Right ventricle myocardium inferior (tissue), 1 donor: Measurements from ENCODE around the gene CTNNA3. TPM values are rescaled to one million over a fixed set of nuclear protein-coding genes. Genes with fewer than 3 reads are reported as not detected.

Experiments
- ATAC-seq: fragments of 200-7000 bp; cut with Tn5 transposase; one replicate; pipeline ENCODE4 v1.9.1; 2020; ENCODE audit warnings: mild to moderate bottlenecking, moderate library complexity
- DNase-seq: peaks from one replicate; pipeline ENCODE4 v3.0.0; 2021; ENCODE audit errors: missing footprints
- intact Hi-C: fragments of 100-400 bp; cut with DNase I; formaldehyde crosslinking; loops from one replicate; pipeline ENCODE4 v1.11.0; 2022
- total RNA-seq: library from RNA; stranded (reverse); fragmentation: NEBNext Ultra II Directional; extraction: Animal tissue kit (Norgen Biotek cat#: 25700); gene quantifications from one replicate; pipeline ENCODE4 v1.2.1, GENCODE V29; 2021
- donor health status: DM: no; HTN: yes; CAD: no; lungs with severe emphysema.

CTNNA3 gene
- total RNA-seq, 1 donor from 2014 or later: 120 TPM

DNA sequence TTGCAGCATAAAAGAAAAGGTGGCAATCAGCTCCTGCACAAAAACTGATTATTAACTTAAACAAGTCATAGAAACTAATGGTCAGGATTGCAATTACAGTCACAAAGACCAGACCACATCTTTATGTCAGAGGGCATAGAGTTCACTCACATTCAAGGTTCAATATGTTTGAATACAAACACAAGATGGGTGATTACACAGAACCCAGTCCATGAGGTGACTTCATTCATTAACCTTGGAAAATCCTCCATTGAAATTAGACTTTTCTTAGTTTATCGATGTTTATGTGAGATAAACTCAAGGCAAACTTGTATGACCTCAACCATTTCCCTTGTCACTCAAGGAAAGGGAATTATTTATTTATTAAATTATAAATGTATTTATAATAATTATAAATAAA is 1158.8 kb downstream of the CTNNA3 start:
- intact Hi-C loops: no loop called here
- no peak for ATAC-seq

DNA sequence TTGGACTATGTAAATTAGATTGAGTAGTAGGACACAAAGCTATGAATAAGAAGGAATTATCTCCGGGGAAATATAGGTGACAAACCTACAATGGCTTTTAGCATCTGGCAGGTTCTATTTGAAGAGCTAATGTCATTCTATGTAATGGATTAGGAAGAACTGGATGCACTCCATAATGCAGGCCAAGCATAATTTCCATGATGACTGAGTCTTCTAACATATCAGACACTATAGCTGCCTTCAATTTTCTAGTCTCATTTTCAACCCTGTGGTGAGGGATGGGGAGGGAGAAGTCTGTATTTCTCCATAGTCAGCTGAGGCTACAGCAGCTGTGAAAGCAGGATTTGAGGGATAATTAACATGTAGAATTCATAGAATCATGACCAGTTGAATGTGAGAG is 1160.6 kb downstream of the CTNNA3 start:
- DNase-seq: no peak
- intact Hi-C loops: no loop called here
- ATAC-seq: no peak

More for the DNA sequence above, 1158.8 kb downstream of the CTNNA3 start:
- DNase-seq: no peak

DNA sequence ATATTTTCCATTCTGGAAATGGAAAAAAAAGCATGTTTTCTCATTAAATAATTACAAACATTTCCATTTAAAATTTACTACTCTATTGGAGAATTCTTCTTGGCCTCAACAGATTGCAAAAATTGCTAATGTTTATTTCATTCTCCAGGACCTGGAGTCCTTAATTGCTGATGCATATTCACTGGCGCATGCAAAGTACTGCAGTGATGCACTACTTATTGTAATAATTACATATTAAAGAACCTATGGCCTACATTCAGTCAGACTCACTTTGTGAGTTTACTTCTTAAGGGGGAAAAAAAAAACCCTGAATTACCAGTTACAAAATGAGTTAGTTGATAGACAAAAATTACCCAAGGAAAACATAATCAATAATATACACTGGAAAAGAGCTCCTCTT is 1161.1 kb downstream of the CTNNA3 start:
- intact Hi-C loops: no loop called here
- no peak for ATAC-seq
- no peak for DNase-seq

DNA sequence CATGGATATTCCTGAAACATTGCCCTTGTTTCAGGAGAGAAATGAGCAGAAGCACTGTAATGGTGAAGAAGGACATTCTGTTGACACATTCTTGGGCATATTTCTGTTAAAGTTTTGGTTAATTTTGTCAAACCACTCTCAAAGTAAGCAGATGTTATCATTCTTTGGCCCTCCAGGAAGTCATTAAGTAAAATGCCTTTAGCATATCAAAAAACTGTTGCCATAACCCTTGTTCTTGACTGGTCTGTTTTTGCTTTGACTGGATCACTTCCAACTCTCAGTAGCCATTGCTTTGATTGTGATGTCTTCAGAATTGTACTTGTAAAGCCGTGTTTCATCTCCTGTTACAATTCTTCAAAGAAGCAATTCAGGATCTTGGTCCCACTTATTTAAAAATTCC is 1174.5 kb downstream of the CTNNA3 start:
- ATAC-seq: no peak
- DNase-seq: no peak
- intact Hi-C loops: no loop called here

DNA sequence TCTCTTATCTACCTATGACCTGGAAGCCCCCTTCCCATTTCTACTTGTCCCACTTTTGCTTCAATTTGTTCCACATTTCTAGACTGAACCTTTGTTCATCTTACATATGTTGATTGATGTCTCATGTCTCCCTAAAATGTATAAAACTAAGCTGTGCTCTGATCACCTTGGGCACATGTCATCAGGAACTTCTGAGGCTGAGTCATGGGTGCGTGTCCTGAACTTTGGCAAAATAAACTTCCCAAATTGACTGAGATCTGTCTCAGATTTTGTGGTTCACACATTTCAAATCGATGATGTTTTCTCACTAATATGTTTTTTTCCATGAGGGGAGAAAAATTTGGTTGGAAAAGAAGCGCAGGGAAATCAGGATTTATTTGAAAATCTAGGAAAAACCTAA is 1176.4 kb downstream of the CTNNA3 start:
- ATAC-seq (no peak), DNase-seq (no peak)
- intact Hi-C loops: no loop called here

DNA sequence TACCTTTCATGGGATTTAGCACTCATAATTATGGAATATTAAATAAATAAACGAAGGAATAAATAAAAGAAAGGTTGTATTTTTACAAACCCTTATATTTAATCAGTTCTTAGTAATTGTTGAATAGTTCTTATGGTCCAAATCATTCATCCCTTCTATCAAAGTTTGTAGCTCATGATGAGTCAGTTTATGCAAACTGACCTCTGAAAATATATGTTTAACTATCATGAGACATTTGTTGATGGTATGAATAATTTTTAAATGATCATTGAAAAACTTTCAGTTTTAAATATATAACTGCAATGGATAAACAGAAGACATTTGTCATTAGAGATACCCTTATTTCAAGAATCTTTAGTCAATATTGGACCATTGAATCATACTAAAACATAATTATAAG is 1181.3 kb downstream of the CTNNA3 start:
- intact Hi-C loops: no loop called here
- ATAC-seq: no peak
- DNase-seq: no peak

DNA sequence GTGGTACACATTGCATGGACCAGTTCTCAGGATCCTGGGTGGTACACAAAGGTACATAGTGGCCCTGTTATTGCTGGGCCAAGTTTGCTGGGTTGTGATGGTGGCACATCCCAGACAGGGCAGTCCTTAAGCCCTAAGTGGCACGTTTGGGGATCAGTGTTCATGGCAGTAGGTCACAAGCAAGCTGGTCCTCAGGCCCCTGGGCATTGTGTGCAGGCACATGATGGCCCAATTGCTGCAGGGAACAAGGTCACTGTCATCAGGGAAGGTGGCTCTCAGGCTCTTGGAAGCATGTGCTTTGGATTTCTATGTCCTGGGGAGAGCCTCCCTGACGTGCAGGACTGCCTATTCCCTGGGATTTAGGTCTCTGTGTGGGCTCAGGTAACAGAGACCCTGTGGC is 1182.5 kb downstream of the CTNNA3 start:
- no peak for DNase-seq
- intact Hi-C loops: no loop called here
- no peak for ATAC-seq

DNA sequence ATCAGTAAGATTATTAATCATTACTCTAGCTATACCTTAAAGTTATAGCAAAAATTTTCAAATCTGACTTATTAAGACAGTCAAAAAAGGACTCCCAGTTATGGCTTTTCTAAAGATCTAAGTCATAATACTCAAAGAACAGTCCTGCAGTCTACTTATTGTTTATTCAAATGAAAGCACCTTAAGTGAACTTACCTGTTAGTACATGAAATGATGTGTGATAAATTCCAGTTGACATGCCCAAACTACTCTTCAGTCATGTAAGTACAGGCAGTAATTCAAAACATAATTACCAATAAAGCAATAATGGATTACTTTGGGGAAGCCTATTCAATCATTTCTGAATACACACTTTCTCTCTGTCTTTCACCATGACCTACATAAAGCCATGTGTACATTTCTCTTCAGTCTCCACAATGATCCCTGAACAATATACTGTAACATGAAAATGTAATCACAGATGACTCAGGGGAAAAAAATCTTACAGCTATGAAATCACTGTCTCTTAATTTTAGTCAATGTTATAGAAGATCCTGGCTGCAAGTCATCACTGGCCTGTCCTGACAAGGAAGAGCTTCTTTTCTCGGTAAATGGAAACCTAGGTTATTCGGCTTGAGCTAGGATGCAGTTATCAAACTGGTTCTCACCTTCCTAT is 1190.9 kb downstream of the CTNNA3 start:
- ATAC-seq (no peak), DNase-seq (no peak)
- intact Hi-C loops: no loop called here

DNA sequence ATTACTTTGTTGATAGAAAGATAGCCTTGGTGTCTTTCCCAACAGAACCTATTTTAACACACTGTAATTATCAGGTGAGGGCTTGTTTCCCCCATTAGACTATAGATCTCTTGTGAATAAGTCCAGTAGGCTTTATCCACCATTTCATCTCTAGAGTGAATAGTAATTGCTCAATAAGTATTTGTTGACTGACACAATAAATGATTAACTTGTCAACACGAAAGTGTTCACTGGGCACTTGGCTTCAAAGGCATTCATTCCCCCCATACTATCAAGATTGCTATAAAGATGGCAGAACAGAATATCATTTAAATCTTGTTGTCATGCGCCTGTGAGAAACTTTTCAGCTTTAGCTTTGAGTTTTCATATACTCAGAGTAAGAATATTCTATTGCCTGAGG is 1194.6 kb downstream of the CTNNA3 start:
- ATAC-seq (no peak), DNase-seq (no peak)
- intact Hi-C loops: no loop called here

DNA sequence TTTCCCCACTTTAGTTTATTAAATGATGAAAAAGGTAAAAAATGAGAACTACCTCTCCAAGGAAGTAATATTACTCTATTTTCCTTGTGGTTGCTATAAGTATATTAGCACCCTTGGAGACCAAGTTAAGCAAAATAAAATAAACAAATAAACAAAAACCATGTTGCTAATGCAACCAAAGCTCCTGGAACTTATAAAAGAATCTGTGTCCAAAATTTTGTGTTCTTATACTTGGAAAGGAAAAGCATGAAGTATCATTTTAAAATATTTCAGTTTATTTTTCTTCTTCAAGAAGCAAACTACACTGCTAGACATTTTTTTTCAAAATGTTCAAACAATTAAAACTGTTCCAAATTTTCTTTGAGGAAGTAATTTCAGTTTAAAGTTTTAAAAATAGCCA is 1212.0 kb downstream of the CTNNA3 start:
- intact Hi-C loops: no loop called here
- no peak for DNase-seq
- ATAC-seq: no peak

DNA sequence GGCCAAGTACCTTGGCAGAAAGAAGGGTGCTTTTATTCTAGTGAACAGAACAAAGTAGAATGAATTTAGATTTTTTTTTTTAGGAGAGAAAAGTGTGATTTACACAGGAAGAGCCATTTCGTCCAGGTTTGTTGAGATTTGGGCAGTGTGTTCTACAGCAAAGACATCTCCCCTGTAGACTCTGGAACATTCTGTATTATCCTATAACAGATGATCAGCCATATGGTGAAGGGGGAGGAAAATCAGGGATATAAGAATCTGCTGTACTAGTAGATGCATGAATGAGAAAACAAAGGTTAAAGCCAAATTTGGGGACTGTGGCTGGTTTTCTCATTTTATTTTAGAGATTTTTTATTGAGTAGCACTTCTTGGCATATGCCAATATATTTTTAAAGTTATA is 1223.8 kb downstream of the CTNNA3 start:
- DNase-seq (no peak), ATAC-seq (no peak)
- intact Hi-C loops: no loop called here

DNA sequence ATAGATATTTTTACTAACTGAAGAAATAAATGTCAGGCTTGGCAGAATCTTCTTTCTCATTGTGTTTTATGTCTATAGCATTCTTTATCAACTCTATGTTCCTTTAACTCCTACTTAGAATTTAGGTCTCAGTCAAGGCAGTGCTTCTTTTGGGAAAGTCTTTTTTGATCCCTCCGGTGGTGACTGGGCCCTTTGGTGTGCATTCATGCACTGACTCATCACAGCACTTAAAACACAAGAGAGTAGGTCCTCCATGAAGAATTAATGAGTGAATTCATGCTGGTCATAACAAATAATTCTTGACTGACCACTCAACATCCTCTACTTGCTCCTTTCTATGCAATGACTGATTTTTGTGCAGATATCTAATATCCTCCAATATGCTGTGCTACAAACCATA is 1229.0 kb downstream of the CTNNA3 start:
- intact Hi-C loops: no loop called here
- DNase-seq (no peak), ATAC-seq (no peak)

DNA sequence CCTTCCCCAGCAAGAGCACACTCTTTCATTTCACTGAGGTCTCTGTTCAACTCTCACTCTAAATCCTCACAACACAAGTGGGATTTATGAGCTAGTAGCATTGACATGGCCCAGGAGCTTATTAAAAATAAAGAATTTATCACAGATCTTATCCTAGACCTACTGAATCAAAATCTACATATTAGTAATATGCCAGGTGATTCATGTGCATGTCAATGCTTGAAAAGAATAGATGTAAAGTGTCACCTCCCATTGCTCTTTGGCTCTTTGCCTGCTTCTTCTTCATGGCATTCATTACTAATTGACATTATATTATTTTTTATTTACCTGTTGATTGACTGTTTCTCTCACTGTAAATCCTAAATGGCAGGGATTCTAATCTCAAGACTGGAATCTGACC is 1229.4 kb downstream of the CTNNA3 start:
- ATAC-seq (no peak), DNase-seq (no peak)
- intact Hi-C loops: no loop called here

DNA sequence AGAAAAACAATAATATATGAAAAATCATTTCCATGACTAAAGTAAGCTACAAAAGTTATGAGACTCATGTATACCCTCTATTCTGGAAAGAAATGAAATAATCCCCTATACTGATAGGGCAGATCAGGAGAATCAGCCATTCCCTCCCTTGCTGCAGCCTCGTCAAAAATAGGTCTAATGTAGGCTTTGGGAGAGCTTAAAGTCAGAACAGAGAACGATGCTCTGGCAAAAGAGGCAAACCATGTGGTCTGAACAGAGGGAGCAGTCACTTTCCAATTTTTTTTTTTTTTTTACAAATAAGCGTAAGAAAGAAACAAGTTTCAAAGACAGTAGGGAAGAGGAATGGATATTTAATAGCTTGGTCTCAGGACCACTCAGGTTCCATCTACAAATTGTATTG is 1232.4 kb downstream of the CTNNA3 start:
- intact Hi-C loops: no loop called here
- no peak for ATAC-seq
- DNase-seq: no peak

DNA sequence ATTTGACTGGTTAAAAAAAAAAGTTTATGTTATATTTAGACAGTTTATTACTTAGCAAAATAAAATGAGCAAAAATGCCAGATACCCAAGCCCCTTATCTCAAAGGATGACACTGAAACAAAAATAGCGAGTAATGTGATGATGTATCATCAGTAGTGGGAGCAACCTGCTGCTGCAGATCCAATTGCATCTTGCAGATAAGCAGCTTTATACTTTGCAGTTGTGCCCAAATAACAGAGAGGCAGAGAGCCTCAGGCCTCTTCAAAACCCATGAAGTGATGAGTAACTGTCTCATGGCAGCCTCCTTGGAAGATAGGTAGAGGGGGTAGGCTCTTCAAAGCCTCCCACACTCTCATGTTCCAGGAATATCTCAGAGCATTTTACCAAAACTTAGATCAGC is 1238.4 kb downstream of the CTNNA3 start:
- no peak for ATAC-seq
- intact Hi-C loops: no loop called here
- DNase-seq: no peak

DNA sequence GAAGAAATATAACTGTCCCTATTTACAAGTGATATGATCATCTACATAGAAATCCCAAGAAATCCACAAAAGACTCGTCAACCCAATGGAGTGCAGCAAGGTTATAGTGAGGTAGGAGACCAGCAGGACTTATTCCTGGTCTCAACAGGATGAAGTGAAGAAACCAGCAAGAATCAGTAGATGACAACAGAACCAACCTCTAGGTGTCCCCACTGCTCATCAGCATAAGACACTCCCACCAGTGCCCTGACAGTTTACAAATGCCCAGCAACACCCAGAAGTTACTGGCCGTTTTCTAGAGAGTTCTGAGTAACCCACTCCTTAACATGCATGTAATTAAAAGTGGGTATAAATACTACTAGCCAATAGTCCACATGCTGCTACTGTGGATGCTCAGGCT is 1240.7 kb downstream of the CTNNA3 start:
- DNase-seq: no peak
- no peak for ATAC-seq
- intact Hi-C loops: no loop called here

DNA sequence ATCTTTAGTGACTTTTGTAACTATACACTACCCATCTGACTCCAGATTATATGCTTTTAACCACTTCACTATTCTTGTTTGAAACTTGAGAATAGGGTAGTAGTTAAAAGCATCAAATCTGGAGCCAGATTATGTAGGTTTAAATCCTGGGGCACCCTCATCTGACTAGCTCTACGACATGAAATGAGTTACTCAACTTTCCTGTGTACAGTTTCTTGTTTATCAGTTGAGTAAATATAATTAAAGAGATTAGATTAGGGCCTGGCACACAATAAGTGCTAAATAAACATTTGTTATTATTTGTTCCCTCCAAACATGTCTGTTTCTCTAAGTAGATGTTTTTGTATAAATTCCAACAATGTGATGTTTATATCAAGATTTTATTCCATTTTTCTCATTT is 1255.4 kb downstream of the CTNNA3 start:
- ATAC-seq (no peak), DNase-seq (no peak)

DNA sequence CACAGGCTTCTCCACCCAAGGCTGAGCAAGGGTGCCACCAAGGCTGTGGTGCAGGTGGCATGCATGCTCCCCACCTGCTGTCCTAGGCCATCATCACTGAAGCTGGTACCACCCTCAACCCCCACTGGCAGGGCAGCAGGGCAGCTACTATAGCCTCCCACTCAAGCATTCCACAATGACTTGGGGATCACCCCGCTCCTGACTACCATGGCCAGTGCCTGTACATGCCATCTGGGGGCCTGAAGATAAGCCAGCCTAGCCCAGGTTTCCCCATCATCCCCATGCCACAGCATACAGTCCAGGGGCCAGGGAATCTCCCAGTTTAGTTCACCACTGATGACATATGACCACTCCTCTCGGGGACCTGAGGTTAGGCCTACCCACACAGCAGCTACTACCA is 1281.1 kb downstream of the CTNNA3 start:
- DNase-seq (no peak), ATAC-seq (no peak)
- intact Hi-C loops: no loop called here

More for the DNA sequence above, 1255.4 kb downstream of the CTNNA3 start:
- intact Hi-C loops: no loop called here

DNA sequence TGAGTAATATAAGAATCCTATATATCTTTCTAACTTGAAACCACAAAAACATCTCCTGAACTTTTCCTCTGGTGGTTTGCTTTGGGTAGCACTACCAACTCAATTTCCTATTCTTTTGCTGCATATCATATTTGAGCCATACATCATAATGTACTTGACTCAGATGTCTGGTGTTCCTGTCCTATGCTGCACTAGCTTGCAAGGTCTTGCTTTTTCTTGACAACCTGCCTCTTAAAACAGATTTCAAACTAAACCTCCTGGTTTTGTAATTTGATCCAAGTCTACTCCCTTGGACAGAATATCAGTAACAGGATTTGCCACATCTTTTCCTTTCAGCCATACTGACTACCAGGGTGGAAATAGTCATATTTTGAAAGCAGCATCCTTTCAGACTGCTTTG is 1290.4 kb downstream of the CTNNA3 start:
- DNase-seq: no peak
- ATAC-seq: no peak
- intact Hi-C loops: no loop called here

DNA sequence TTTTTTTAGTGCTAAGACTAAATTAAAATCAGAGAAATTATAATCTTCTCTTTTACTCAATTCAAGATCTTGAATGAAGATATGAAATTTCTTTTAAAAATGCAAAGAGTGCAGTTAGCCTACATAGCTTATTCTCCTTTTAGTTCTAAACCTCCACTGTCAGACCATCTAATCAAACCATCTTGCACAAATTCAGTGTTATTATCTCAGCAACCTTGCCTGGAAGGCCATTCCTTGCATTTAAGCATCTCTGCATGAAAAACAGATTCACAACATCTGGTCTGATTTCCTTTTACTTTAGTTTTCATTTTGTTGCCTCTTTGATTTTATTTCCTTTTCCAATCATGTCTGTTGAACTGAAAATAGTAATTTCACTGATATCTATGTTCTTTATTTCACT is 1297.3 kb downstream of the CTNNA3 start:
- ATAC-seq (no peak), DNase-seq (no peak)
- intact Hi-C loops: no loop called here

DNA sequence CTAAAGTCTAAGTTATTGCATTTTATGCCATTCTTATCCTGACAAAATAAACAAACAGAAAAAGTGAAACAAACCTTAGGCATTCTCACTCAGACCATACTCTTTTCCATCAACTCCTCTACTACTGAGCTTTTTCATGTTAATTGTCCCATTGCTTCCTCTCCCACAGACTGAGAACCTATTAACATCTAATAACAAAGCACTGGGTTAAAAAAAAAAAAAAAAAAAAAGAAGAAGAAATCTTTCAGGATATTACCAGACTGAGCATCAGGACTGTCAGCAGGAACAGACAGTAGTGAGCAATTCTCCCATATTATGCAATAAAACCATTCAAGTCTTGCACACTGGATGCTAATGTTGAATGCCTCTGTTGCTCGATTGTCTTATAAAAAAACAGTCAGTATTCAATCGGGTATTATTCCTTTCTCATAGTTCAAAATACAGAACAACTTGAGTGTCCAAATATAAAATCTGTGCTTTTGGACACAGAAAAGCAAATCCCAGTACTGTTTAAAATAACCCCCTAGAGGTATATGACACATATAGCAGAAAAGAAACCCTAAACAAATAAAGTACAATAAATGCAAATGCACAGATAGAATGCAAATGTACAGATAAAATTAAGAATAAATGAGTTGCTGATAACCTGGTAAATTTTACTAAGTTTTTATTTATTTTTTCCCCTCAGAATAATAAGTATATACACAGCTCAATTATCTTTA is 1301.5 kb downstream of the CTNNA3 start:
- DNase-seq (no peak), ATAC-seq (no peak)
- intact Hi-C loops: no loop called here
